Activated naive CD4-positive, alpha-beta T cell treated with anti-CD3 and anti-CD28 coated beads for 36 hours (primary cell): ENCODE data around the gene ULBP2. TPM values are rescaled to one million over a fixed set of nuclear protein-coding genes. Genes with fewer than 3 reads are reported as not detected.
"Not testable (repeated sequence)": the region's sequence is repeated elsewhere in the genome, so short reads cannot be mapped to it uniquely, and the experiment has no call there.

Experiments
- CTCF ChIA-PET: fragments of 350-600 bp; sonication (Branson Sonifier 250); formaldehyde crosslinking; loops from one replicate; lab custom pipeline; 2021; ENCODE audit warnings: antibody characterized with exemption; lab: Charles Lee
- DNase-seq: peaks from one replicate; pipeline ENCODE4 v3.0.0-alpha.2; 2020
- H3K27ac Mint-ChIP-seq: one replicate; pipeline ENCODE4 v1.8.0; 2021; ENCODE audit warnings: mild to moderate bottlenecking, mixed read lengths
- H3K27me3 Mint-ChIP-seq: one replicate; pipeline ENCODE4 v1.8.0; 2021; ENCODE audit warnings: low read depth, mixed read lengths
- H3K36me3 Mint-ChIP-seq: one replicate; pipeline ENCODE4 v1.8.0; 2021; ENCODE audit warnings: low read depth, mixed read lengths
- H3K4me1 Mint-ChIP-seq: one replicate; pipeline ENCODE4 v1.8.0; 2021; ENCODE audit warnings: low read depth, mixed read lengths
- H3K4me3 Mint-ChIP-seq: one replicate; pipeline ENCODE4 v1.8.0; 2021; ENCODE audit warnings: mild to moderate bottlenecking, moderate library complexity, mixed read lengths
- H3K9me3 Mint-ChIP-seq: one replicate; pipeline ENCODE4 v1.8.0; 2021; ENCODE audit warnings: mixed read lengths
- intact Hi-C: fragments of 100-400 bp; cut with micrococcal nuclease; formaldehyde crosslinking; loops from one replicate; pipeline ENCODE4 v1.15.1; 2023
- total RNA-seq, 2 experiments: library from RNA; stranded (reverse); gene quantifications; one replicate each; pipeline ENCODE4 v1.2.3, GENCODE V29; 2021

ULBP2 gene
- total RNA-seq, 2 experiments from 2014 or later: 0.69 to 1.4 TPM

DNA sequence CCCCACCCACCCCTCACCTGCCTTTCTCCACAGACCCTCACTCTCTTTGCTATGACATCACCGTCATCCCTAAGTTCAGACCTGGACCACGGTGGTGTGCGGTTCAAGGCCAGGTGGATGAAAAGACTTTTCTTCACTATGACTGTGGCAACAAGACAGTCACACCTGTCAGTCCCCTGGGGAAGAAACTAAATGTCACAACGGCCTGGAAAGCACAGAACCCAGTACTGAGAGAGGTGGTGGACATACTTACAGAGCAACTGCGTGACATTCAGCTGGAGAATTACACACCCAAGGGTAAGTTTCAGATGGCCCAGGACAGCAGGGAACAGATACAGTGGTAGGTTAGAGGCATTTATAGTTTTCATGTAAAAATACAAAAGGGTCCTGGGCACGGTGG lies 3.5 kb downstream of the ULBP2 start:
- CTCF ChIA-PET, H3K36me3 Mint-ChIP-seq, H3K9me3 Mint-ChIP-seq, DNase-seq, intact Hi-C loops, H3K4me3 Mint-ChIP-seq, H3K27ac Mint-ChIP-seq: not testable (repeated sequence)
- peaks cover 36% of the 10 kb centered on the region for H3K27me3 Mint-ChIP-seq
- H3K4me1 Mint-ChIP-seq: peaks cover 11% of the 10 kb centered on the region

DNA sequence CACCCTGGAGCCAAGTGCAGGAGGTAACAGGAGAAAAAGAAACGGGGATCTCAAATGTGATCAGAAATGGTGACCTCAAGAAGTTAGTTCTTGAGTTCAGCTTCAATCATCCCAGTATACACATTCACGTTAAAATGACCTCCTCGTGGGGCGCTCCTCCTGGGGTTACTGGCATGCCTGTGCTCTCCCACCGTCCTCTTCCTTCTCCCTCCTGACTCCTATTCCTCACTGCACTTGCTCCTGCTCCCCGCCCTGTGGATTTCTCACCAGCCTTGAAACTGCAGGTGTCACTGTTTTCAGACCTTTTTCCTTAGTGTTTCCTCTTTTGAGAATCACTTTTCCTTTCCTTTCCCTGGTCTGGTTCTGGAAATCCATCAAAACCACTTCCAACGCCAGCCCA lies 4.8 kb downstream of the ULBP2 start:
- H3K4me3 Mint-ChIP-seq, CTCF ChIA-PET, H3K27ac Mint-ChIP-seq, H3K9me3 Mint-ChIP-seq, H3K4me1 Mint-ChIP-seq, DNase-seq, H3K36me3 Mint-ChIP-seq, intact Hi-C loops: not testable (repeated sequence)
- H3K27me3 Mint-ChIP-seq: peaks cover 39% of the 10 kb centered on the region

DNA sequence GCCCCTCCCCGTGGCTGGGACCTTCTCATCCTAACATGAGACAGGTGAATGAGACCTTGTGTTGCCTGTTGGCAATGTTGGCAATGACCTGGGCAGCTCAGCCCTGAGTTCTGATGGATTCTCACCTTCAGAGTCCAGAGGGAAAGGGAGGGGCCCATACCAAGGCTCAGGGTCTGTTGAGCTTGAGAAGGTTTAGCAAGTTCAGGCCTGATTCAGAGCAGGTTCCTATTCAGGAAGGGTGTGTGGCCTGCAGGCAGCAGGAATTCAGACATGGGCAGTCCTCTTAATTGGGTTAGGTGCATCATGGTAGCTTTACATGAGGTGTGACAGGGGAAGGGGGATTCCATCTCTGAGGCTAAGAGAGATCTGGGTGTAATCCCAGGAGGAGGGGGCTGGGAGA lies 5.7 kb downstream of the ULBP2 start:
- H3K9me3 Mint-ChIP-seq: not testable (repeated sequence)

DNA sequence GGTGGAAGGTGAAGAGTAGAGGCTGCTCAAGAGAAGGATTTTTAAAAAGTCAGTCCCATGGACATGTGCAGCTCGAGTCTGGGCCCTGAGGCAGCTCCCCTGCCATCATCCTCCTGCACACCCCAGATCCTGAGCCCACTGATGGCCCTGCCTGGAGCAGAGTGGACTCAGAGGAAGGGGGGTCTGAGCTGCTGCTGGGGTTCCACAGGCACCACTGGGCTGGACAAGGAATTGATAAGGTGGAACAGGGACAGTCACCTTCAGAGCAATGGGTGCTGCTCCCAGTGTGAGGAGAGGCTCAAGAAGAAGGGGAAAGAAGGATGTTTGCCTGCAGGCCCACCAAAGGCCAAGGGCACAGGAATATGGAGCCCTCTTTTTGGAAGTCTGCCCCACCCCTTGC lies 6.2 kb downstream of the ULBP2 start:
- Mint-ChIP-seq H3K36me3 (no peaks in the 10 kb centered on the region), H3K4me3 (no peak overlapping the region), H3K27me3 (peaks cover 48% of the 10 kb centered on the region), H3K4me1 (no peaks in the 10 kb centered on the region), H3K27ac (no peak overlapping the region), H3K9me3 (no peaks in the 10 kb centered on the region)
- intact Hi-C loops: no loop called here
- DNase-seq: no peak
- CTCF ChIA-PET: interaction anchor here (1.4 kb wide), 1 partner anchor 69 kb away, joined by 3 read pairs; no protein-coding TSS in a partner anchor

More for the DNA sequence above, 5.7 kb downstream of the ULBP2 start:
- H3K27ac Mint-ChIP-seq, DNase-seq, H3K4me3 Mint-ChIP-seq, intact Hi-C loops, H3K4me1 Mint-ChIP-seq, H3K36me3 Mint-ChIP-seq: not testable (repeated sequence)
- peaks cover 44% of the 10 kb centered on the region for H3K27me3 Mint-ChIP-seq
- CTCF ChIA-PET: interaction anchor here (1.4 kb wide), 1 partner anchor 69 kb away, joined by 3 read pairs; no protein-coding TSS in a partner anchor

DNA sequence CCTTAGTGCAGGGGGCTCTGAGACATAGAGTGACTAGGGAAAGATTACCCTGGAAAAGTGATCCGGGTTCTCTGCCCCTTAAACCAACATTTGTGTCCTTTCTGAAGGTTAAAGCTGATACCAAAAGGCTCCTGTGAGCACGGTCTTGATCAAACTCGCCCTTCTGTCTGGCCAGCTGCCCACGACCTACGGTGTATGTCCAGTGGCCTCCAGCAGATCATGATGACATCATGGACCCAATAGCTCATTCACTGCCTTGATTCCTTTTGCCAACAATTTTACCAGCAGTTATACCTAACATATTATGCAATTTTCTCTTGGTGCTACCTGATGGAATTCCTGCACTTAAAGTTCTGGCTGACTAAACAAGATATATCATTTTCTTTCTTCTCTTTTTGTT lies 6.8 kb downstream of the ULBP2 start:
- CTCF ChIA-PET: interaction anchor here (1.4 kb wide), 1 partner anchor 68 kb away, joined by 3 read pairs; no protein-coding TSS in a partner anchor
- no peak overlapping the region for H3K27ac Mint-ChIP-seq
- peaks cover 52% of the 10 kb centered on the region for H3K27me3 Mint-ChIP-seq
- no peak overlapping the region for H3K4me3 Mint-ChIP-seq
- intact Hi-C loops: no loop called here
- DNase-seq: no peak
- no peaks in the 10 kb centered on the region for H3K4me1 Mint-ChIP-seq
- no peaks in the 10 kb centered on the region for H3K36me3 Mint-ChIP-seq
- no peaks in the 10 kb centered on the region for H3K9me3 Mint-ChIP-seq

DNA sequence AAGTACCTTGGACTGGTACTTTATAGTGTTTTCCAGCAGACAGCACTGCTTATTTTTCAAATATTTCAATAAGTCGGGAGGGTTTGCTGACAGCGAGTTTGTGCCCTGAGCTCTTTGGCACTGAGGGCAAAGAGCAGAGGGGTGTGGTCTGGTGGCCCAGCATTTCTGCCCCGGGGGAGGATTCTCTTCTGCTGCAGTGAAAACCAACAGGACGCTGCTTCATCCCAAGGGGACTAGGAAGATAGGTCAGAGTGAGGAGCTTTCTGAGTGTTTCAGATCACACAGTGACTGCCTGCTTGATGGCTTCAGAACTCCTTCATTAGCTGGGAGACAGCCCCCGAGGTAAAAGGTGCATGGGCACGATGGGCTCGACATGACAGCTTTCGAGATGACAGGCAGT lies 8.6 kb downstream of the ULBP2 start:
- H3K27me3 Mint-ChIP-seq: peaks cover 58% of the 10 kb centered on the region
- intact Hi-C loops: no loop called here
- no peak overlapping the region for H3K27ac Mint-ChIP-seq
- CTCF ChIA-PET: interaction anchor here (0.6 to 1.8 kb wide), 2 partner anchors 57 to 1425 kb away, joined by 3 read pairs; no protein-coding TSS in a partner anchor
- H3K36me3 Mint-ChIP-seq: no peaks in the 10 kb centered on the region
- no peaks in the 10 kb centered on the region for H3K9me3 Mint-ChIP-seq
- no peak overlapping the region for H3K4me3 Mint-ChIP-seq
- peaks cover 5% of the 10 kb centered on the region for H3K4me1 Mint-ChIP-seq
- DNase-seq: no peak

DNA sequence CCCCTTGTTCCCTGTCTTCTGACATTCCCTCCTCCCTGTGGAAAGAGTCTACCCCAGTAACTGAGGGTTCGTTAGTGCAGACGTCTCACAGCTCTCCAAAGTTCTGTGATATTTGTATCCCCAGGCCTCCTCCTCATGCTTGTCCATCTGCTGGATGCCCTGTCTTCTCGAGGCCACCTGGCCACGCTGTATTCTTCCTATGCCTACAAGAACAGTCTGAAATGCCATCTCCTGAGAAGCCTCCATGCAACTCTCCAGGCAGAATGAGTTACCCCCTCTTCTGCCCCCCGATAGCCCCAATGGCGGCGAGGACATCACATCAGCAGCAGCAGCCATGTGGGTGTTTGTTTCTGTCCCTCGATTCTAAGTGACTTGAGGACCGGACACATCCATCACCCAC lies 9.3 kb downstream of the ULBP2 start:
- intact Hi-C loops: no loop called here
- CTCF ChIA-PET: interaction anchor here (1.2 to 1.8 kb wide), 2 partner anchors 57 to 66 kb away, joined by 3 to 4 read pairs; no protein-coding TSS in a partner anchor
- no peak overlapping the region for H3K4me3 Mint-ChIP-seq

DNA sequence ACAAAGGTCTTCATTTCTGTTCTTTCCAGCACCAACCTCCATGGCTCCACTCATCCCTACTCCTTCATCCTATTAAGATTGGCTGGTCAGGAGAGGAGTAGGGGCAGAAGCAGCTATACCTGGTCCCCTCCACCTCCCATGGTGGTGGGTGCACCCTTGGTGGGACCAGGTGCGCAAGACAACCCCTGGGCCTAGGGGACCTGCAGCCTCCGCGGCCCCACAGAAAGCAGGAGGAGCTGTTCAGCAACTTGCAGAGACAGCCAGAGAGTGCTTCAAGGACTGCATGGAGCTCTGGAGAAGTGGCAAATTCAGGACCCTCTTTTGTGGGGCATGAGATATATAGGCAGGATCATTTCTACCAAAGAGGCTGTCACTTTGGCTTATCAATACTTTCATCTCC lies 9.8 kb downstream of the ULBP2 start:
- CTCF ChIA-PET: interaction anchor here (1.2 kb wide), 1 partner anchor 65 kb away, joined by 4 read pairs; no protein-coding TSS in a partner anchor
- intact Hi-C loops: no loop called here
- DNase-seq: no peak
- peaks cover 5% of the 10 kb centered on the region for H3K4me1 Mint-ChIP-seq
- H3K27me3 Mint-ChIP-seq: peaks cover 67% of the 10 kb centered on the region
- no peak overlapping the region for H3K27ac Mint-ChIP-seq
- no peaks in the 10 kb centered on the region for H3K36me3 Mint-ChIP-seq
- H3K9me3 Mint-ChIP-seq: no peaks in the 10 kb centered on the region
- H3K4me3 Mint-ChIP-seq: no peak overlapping the region

More for the DNA sequence above, 9.3 kb downstream of the ULBP2 start:
- H3K27me3 Mint-ChIP-seq: peaks cover 65% of the 10 kb centered on the region
- DNase-seq: no peak
- no peaks in the 10 kb centered on the region for H3K9me3 Mint-ChIP-seq
- H3K27ac Mint-ChIP-seq: no peak overlapping the region
- peaks cover 5% of the 10 kb centered on the region for H3K4me1 Mint-ChIP-seq
- H3K36me3 Mint-ChIP-seq: no peaks in the 10 kb centered on the region

DNA sequence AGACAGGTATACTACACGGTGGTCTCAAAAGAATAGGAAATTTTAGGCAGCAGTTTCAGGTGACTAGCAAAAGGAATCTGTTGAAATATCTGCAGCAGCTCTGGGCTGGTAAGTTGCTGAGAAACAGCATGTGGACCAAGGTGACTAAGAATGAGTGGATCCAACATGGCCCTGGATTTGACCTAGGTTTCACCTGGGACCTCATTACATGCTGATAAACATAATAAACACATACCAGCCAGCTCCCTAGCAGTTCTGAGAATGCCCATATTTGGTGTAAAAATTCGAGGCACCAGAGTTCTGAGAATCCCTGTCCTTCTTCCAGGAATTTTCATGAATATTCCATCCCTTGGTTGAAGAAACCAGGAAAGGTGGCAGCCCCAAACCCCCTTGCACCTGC lies 11.6 kb downstream of the ULBP2 start:
- H3K4me3 Mint-ChIP-seq, H3K4me1 Mint-ChIP-seq, CTCF ChIA-PET, H3K27ac Mint-ChIP-seq, DNase-seq, H3K36me3 Mint-ChIP-seq, H3K9me3 Mint-ChIP-seq, intact Hi-C loops: not testable (repeated sequence)
- peaks cover 67% of the 10 kb centered on the region for H3K27me3 Mint-ChIP-seq

DNA sequence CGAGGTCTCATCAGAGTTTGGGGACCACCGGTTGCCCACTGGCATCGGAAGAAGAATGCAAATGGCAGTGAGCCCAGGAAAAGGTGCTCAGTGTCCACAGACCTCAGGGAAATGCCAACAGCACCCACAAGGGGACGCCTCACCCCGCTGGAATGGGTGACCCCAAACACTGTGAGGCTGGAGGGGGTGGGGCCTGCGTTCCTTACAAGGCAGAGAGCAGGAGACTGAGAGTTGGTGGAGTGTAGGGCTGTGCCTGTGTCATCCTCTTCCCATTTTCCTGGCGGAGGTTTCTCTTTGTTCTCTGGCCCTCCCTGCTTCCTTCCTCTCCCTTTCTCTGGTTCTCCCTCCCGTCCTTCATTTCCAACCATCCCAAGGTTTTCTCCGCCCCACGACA lies 12.1 kb downstream of the ULBP2 start:
- CTCF ChIA-PET, intact Hi-C loops, DNase-seq, H3K9me3 Mint-ChIP-seq, H3K27ac Mint-ChIP-seq, H3K36me3 Mint-ChIP-seq, H3K4me1 Mint-ChIP-seq, H3K4me3 Mint-ChIP-seq: not testable (repeated sequence)
- peaks cover 68% of the 10 kb centered on the region for H3K27me3 Mint-ChIP-seq

DNA sequence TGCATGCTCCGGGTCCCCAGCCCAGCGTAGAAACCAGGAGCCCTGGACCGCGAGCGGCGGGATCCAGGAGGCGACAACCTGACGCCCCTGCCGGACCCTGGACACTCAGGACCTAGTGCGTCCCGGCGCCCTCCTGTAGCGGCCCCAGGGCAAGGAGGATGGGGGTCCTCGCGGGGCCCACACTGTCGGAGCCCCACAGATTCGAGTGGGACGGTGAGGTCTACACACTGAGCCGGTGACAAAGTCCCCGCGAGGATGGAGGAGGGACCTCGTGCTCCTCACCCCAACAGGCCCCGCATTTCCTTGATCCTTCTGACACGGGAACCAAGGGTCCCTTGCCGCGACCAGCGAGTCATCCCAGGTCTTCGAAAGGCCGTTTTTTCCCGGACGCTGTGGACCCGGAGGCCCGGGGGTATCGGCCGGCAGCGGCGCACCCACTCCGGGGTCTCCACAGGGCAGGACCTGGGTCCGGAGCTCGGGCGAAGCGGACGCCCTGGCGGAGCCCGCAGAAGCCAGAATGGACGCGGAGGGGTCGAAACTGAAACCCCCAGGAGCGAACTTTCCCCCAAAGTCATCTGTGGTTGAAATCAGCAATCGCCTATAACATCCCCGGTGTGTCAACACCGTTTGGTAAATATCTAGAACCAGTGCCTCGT lies 12.6 kb downstream of the ULBP2 start:
- DNase-seq, H3K4me1 Mint-ChIP-seq, H3K9me3 Mint-ChIP-seq, intact Hi-C loops, CTCF ChIA-PET, H3K4me3 Mint-ChIP-seq, H3K36me3 Mint-ChIP-seq, H3K27ac Mint-ChIP-seq: not testable (repeated sequence)
- peaks cover 71% of the 10 kb centered on the region for H3K27me3 Mint-ChIP-seq

DNA sequence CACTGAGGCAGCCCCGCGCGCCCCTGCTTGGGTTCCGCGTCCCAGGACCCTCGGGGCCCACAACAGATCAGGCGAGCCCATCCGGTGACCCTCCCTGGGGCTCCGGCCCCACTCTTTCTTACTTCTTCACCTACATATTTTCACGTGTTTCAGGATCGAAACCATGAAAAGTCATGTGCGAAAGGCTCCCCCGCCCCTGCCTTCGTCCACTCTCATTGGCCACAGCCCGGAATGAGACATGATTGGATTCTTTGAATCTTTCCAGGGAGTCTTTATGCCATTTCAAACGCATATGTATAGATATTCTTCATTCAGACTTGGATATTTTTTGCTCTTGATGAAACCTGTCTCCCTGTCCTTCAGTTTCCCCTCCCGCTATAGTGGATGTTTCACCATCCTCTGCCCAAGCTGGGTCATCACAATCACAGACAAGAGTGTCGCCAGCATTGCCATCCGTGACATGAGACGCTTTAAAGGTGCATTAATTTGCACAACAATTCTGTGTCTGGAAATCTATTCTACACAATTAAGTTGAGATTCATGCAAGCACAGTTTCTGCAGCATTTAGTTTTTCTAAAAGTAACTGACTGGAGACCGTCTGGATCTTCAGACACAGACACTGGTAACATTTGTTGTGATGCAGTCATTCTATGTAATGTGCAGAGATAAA lies 13.3 kb downstream of the ULBP2 start:
- CTCF ChIA-PET, H3K36me3 Mint-ChIP-seq, DNase-seq, H3K27ac Mint-ChIP-seq, H3K4me1 Mint-ChIP-seq, H3K4me3 Mint-ChIP-seq, H3K9me3 Mint-ChIP-seq, intact Hi-C loops: not testable (repeated sequence)
- peaks cover 68% of the 10 kb centered on the region for H3K27me3 Mint-ChIP-seq
